ENCODE measurements around the gene CPEB4. TPM values are rescaled to one million over a fixed set of nuclear protein-coding genes. Genes with fewer than 3 reads are reported as not detected.

The CPEB4 gene
- total and polyA plus RNA-seq, 2 donors (not counting 3 experiments of a cell fraction or from before 2014, with no cell fraction given) = 11.3 to 16.4 TPM

DNA sequence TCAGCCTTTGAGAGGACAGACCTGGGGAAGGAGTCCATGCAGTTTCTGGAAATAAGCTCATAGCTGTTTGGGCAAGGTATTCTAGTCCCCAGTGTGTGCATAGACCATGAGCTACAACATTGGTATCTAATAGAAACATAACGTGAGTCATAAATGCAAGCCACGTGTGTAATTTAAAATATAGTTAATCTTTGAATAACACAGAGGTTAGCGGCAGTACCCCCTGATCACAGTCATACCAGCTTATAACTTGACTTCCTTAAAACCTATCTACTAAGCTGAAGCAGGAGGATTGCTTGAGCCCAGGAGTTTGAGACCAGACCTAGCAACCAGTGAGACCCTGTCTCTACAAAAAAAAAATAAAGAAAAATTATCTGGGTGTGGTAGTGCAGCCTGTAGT lies 46.4 kb upstream of the CPEB4 start:
- CTCF ChIA-PET = interaction anchor here (1.4 kb wide), 1 partner anchor 153 kb away, joined by 3 read pairs; no protein-coding TSS in a partner anchor

More for the DNA sequence above, 46.4 kb upstream of the CPEB4 start:
- DNase-seq (ENCODE audit: low read depth, low spot score) = no peak
- no peaks in the 10 kb centered on the region for H3K9me1 ChIP-seq (replicated peaks; ENCODE audit: control insufficient read depth, extremely low read depth, insufficient read depth, low read length)
- no peaks in the 10 kb centered on the region for H3K27me3 ChIP-seq (ENCODE audit: control insufficient read depth in 2 of 2, insufficient read depth in 2 of 2, low read length in 2 of 2)
- dilution Hi-C loops (cut with MboI; ENCODE audit: extremely low pct_ligation_motif_present, low sequenced_read_pairs) (no loop called here), intact Hi-C loops (cut with micrococcal nuclease) (no loop called here)
- no peak overlapping the region for H3K27ac ChIP-seq (ENCODE audit: insufficient read depth, low read depth, low read length)
- H3K4me1 ChIP-seq (ENCODE audit: control insufficient read depth, extremely low read depth, insufficient read depth, low read length) = no peaks in the 10 kb centered on the region
- no peak overlapping the region for H3K4me2 ChIP-seq (ENCODE audit: insufficient read depth, low read length)
- TF ChIP-seq POLR2A (IDR thresholded peaks at IDR 0.05; ENCODE audit: low read depth, low read length) = no peak
- no peak for TF ChIP-seq EZH2 (IDR thresholded peaks at IDR 0.05; ENCODE audit: borderline replicate concordance, low read depth, low read length, severe bottlenecking)
- no peak for TF ChIP-seq POLR2AphosphoS5 (IDR thresholded peaks at IDR 0.05; ENCODE audit: insufficient read depth, low read depth, low read length)
- no peak for TF ChIP-seq JUN (IDR thresholded peaks at IDR 0.05; ENCODE audit: borderline replicate concordance, insufficient read depth, insufficient read length, low read depth)
- no peak for TF ChIP-seq GATA2 (IDR thresholded peaks at IDR 0.05; ENCODE audit: insufficient read depth, insufficient read length, low read depth, low read length)
- TF ChIP-seq FOS (IDR thresholded peaks at IDR 0.05; ENCODE audit: borderline replicate concordance, insufficient read depth, low read length) = no peak
- TF ChIP-seq, protein P1, sequence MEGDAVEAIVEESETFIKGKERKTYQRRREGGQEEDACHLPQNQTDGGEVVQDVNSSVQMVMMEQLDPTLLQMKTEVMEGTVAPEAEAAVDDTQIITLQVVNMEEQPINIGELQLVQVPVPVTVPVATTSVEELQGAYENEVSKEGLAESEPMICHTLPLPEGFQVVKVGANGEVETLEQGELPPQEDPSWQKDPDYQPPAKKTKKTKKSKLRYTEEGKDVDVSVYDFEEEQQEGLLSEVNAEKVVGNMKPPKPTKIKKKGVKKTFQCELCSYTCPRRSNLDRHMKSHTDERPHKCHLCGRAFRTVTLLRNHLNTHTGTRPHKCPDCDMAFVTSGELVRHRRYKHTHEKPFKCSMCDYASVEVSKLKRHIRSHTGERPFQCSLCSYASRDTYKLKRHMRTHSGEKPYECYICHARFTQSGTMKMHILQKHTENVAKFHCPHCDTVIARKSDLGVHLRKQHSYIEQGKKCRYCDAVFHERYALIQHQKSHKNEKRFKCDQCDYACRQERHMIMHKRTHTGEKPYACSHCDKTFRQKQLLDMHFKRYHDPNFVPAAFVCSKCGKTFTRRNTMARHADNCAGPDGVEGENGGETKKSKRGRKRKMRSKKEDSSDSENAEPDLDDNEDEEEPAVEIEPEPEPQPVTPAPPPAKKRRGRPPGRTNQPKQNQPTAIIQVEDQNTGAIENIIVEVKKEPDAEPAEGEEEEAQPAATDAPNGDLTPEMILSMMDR (IDR thresholded peaks at IDR 0.05; ENCODE audit: extremely low read depth in 1 of 2, insufficient read depth in 1 of 2, low read depth in 1 of 2, low read length in 2 of 2) = no peak
- TF ChIP-seq, protein P2, sequence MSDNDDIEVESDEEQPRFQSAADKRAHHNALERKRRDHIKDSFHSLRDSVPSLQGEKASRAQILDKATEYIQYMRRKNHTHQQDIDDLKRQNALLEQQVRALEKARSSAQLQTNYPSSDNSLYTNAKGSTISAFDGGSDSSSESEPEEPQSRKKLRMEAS (IDR thresholded peaks at IDR 0.05; ENCODE audit: insufficient read depth, insufficient read length) = no peak
- TF ChIP-seq MYC (IDR thresholded peaks at IDR 0.05; ENCODE audit: low read depth, low read length) = no peak
- no peaks in the 10 kb centered on the region for H3K79me2 ChIP-seq (ENCODE audit: control insufficient read depth, insufficient read depth, low read length)
- H3K4me3 ChIP-seq (replicated peaks in 1 of 3; ENCODE audit: insufficient read depth in 1 of 3, low read depth in 1 of 3, low read length in 3 of 3) = no peak overlapping the region
- H4K20me1 ChIP-seq (replicated peaks; ENCODE audit: control insufficient read depth, extremely low read depth, insufficient read depth, low read length) = no peaks in the 10 kb centered on the region
- no peak for FAIRE-seq
- no peaks in the 10 kb centered on the region for H3K9me3 ChIP-seq (replicated peaks; ENCODE audit: control insufficient read depth, insufficient read depth, low read length)
- no peak overlapping the region for H3K9ac ChIP-seq (replicated peaks; ENCODE audit: extremely low read depth, insufficient read depth, low read length)
- POLR2A ChIA-PET = no interaction called here
- BruUV-seq (replicated peaks) = no TSS peak
- H3K36me3 ChIP-seq (ENCODE audit: control insufficient read depth in 2 of 2, extremely low read depth in 1 of 2, insufficient read depth in 2 of 2, low read length in 2 of 2) = no peaks in the 10 kb centered on the region
- H2AFZ ChIP-seq (ENCODE audit: low read depth, low read length) = no peak overlapping the region

Measured in endothelial cell of umbilical vein (primary cell).